NCI-H128 (cell line): ENCODE measurements around the gene UNC13D.
"Not testable (repeated sequence)": the region's sequence is repeated elsewhere in the genome, so short reads cannot be mapped to it uniquely, and the experiment has no call there.

Experiments
- DNase-seq: peaks from one replicate; lab custom pipeline; 2025; ENCODE audit not compliant: unreplicated experiment; lab: John Stamatoyannopoulos, UW

UNC13D gene

DNA sequence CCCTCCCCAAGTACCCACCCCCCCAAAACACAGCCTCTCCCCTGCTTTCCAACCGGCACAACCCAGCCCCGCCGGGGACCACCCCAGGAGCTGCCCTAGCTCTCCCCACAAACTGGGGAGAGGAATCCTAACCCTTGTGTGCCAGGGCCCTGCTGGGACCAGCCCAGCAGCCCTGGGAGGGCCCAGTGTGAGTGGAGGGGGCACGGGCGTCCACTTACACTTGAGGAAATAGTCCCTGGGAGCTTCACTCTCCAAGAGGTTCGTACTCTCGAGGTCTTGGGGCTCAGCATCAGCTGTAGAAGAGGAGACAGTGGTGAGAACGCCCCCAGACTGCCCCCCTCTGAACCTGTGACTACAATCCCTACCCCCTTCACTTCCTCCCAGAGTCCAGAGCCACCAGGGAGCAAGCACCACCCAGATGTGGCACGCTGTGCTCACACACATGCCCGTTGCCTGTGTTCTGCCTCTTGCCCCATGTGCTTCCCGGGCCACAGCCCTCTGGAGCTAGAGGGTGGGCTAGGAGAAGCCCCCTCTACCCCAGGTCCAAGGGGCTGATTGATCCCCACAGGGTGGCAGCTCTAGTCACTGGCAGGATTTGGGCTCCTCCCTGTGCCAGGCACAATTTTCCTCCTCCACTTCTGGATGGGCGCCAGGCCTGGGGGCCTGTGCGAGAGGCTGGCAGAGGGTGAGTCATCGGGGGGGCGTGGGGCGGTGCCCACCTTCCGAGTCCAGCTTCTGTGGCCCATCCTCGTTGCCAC, 31.2 kb upstream of the UNC13D start:
- no peak for DNase-seq

DNA sequence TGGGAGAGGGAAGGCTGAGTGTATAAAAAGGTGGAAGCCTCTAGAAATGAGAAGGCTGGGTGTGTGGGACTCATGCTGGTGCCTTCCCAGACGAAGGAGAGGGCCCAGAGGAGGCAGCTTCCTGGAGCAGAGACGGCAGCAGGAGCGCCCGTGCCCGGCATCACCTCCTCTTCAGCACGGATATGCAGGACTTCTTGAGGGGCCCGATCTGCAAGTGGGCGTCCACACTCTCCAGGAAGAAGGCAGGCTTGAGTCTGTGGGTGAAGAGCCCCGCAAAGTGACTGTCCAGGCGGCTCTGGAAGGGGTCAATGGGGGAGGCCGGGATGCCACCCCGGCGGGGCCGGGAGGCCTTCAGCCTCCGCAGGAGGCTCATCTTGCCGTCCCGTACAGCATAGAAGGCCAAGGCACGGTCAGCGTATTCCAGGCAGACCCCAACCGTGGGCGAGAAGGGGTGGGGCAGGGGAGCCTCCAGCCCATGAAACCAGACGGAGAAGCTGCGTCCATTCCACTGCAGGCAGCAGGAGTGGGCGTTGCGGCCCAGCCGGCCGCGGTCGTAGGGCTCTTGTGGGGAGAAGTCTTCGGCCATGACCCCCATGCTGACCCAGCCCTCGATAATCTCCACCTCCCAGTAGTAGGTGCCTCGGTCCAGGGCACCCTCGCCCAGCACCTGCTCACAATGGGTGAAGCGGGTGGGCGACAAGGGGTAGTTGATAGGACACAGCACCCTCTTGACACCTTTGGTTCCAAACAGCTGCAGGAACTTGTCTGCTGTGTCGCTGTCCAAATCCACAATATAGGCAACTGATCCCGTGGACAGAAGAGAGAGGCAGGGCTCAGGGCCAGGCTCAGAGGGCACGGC, 30.3 kb upstream of the UNC13D start:
- DNase-seq: no peak

DNA sequence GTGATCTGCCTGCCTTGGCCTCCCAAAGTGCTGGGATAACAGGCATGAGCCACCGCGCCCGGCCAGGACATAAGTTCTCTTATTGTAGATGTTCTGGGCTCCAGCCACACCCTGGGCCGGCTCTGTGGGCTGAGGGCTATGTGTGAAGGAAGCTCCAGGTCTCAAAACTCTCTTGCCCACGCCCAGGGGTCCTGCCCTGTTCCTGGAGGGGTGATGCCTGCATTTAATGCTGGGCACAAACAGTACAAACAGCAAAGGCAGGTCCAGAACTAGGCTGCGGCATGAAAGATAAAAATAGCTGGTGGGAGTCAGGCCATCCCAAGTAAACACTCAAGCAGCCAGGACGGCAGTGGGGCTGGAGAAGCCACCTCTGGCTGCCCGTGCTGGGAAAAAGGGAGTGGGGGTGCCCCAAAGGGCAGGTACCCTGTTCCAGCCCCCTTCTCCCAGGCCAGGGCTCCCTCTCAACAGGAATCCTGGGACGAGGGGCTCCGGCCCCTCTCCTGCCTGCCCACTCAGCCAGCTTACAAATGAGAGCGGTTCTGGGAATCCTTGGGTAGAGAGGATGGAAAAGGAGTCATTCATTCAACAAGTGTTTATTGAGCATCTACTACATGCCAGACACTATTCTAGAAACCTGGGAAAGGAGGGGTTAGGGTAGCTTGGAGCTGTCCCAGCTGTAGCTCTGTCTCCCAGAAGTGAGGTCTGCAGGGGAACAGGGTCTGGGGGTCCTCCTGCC, 29.6 kb upstream of the UNC13D start:
- DNase-seq: no peak

DNA sequence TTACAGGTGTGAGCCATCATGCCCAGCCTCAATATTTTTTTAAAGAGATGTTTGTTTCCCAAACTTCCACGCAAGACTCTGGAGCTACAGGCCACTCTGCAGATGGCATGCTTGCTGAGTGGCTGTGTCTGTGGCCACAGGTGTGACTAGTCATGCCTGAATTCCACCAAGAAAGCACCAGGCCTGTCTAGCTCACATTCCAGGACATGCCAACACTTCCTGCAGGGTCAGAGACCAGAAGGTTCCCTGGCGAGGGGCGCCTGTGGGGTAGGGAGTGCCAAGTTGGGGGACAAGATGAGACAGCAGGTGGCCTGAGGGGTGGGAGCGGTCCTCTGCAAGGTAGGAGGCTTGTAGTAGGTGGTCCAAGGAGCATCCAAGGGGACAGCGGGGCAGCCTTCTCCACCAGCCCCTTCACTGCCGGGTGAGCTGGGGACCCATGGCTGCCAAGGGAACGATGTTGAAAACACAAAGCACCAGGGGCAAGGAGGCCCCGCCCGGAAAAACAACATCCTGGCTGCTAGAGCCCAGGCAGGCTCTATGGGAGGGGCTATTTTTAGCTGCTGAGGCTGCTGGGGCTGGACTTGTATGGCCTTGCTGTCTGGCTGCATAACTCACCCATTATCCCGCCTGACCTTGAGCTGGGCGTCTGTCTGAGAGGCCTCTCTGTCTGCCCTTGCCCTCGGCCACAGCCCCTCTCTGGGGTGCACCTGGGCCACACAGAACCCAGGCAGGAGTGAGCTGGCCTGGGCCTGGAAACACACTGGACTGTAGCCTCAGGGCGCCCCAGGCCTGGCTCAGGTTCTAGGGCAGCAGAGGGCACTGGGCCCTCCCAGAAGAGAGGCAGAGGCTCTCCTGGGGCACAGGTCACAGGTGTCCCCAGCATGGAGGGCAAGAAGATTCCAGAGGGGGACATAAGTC, 28.5 kb upstream of the UNC13D start:
- no peak for DNase-seq

DNA sequence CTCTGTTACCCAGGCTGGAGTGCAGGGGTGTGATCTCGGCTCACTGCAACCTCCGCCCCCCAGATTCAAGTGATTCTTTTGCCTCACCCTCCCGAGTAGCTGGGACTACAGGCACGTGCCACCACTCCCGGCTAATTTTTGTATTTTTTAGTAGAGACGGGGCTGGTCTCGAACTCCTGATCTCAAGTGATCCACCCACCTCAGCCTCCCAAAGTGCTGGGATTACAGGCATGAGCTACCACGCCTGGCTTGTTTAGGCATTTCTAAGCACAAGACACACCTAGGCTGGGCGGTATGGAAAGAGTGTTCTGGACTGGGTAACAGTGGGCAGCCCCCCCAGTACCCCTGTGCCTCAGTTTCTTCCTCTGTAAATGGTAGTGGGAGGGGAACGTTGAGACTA, 26.0 kb upstream of the UNC13D start:
- DNase-seq: not testable (repeated sequence)

DNA sequence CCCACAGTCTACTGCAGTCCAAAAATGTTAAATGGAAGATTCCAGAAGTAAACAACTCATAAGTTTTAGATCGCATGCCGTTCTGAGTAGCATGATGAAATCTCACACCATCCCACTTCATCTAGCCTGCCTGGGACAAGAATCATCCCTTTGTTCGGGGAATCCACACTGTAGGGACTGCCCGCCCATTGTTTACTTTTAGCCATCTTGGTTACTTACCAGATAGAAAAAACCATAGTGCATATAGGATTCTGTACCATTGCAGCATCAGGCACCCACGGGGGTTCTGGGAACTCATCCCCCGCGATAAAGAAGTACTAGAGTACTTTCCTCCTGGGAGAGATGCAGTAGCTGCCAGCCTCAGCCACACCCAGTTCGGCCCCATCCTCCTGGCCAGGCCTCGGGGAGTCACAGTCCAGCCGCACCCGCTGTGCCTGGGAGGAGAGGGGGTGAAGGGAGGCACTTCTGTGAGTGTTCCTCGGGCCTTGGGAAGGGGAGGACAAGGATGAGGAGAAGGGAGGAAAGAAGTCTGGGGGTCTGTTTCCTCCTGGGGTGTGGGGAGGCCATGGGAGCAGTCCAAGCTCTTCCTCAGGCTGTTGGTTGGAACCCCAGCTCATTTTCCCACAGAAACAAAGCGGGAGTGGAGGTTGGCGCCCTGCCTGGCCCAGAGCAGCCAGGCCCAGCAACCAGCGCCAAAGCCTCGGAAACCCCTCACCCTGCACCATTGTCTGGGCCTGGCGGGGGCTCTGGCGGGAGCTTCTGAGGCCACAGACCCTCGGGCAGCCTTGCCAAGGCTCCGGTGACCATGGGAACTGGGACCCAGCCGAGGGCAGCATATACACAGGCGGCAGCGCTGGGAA, 25.3 kb upstream of the UNC13D start:
- no peak for DNase-seq

DNA sequence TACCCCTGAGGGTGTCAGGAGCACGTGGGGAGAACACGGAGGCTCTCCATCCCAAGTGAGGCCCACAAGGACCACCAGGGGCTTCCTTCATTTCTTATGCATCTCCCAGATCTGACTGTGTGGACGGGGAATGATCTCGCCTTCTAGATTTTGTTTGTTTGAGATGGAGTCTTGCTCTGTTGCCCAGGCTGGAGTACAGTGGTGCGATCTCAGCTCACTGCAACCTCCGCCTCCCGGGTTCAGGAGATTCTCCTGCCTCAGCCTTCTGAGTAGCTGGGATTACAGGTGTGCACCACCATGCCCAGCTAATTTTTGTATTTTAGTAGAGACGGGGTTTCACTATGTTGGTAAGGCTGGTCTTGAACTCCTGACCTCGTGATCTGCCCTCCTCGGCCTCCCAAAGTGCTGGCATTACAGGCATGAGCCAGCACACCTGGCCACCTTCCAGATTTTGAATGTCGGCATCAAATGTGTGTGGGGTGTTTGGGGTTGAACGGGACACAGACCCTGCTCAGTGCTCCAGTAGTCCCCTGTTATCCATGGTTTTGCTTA, 24.6 kb upstream of the UNC13D start:
- DNase-seq: not testable (repeated sequence)

DNA sequence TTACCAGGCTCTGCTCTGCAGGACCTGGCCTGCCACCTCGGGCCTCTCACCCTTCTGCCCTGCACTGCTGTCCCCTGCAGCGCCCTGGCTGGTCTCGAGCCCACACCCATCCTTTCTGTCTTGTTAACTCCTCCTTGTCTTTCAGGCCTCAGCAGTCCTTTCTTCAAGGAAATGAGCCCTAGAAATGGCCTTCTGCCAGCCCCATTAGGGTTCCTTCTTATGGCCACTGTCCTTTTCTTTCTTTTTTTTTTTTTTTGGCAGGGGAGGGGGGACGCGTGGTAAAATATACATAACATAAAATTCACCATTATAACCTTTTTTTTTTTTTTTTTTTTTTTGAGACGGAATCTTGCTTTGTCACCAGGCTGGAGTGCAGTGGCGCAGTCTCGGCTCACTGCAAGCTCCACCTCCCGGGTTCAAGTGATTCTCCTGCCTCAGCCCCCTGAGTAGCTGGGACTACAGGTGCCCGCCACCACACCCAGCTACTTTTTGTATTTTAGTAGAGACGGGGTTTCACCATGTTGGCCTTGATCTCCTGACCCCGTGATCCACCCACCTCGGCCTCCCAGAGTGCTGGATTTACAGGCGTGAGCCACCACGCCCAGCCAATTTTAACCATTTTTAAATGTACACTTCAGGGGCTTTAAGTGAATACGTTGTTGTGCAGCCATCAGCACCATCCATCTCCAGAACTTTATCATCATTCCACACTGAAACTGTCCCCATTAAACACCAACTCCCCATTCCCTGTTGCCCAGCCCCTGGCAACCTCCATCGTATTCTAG, 21.4 kb upstream of the UNC13D start:
- DNase-seq: not testable (repeated sequence)

DNA sequence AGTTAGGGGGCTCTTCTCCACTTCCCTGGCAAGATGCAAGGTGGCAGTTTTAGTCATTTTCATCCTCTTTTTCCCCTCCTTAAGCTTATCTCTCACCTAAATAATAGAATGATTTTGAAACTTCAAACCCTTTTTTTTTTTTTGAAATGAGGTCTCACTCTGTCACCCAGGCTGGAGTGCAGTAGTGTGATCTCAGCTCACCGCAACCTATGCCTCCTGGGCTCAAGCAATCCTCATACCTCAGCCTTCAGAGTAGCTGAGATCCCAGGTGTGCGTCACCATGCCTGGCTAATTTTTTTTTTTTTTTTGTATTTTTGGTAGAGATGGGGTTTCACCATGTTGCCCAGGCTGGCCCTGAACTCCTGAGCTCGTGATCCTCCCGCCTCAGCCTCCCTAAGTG, 20.7 kb upstream of the UNC13D start:
- DNase-seq: not testable (repeated sequence)

DNA sequence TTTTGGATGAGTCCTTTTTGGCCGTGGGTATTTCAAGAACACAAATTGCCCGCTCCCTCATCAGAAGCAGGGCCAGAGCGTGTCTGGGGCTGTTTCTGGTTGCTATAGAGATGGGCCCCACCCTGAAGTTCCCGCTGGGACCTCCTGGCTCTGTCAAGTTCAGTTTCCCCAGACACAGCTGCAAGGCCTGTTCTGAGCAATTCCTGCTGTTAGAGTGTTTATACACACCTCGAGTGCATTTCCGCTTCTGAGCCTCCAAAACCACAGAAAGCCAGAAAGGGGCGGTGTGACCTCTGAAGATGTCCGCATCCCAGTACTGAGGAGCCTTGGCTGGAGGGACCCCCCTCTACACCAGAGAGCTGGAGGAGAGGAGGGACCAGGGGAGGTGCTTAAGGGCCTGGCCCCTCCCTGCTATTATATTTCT, 20.3 kb upstream of the UNC13D start:
- no peak for DNase-seq

DNA sequence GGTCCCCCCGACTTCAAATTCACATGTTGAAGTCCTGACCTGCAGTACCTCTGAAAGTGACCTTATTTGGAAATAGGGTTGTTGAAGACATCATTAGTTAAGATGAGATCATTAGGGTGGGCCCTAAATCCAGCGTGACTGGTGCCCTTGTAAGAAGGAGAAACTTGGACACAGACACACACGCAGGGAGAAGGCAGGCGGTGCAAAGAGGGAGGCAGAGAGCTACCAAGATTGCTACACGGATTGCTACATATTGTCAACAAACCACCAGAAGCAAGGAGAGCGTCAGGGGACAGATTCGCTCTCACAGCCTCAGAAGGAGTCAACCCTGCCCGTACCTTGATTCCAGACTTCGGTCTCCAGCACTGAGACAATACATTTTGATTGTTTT, 17.7 kb upstream of the UNC13D start:
- no peak for DNase-seq

DNA sequence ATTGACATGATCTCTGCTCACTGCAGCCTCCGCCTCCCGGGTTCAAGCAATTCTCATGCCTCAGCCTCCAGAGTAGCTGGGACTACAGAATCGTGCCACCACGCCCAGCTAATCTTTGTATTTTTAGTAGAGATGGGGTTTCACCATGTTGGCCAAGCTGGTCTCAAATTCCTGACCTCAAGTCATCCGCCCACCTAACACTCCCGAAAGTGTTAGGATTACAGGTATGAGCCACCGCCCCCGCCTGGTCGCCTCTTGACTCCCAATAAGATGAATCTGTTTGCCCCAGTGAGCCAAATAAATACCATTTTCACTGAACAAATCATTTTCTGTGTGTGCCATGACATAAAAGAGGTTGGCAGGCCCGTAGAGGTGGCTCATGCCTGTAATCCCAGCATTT, 15.2 kb upstream of the UNC13D start:
- DNase-seq: not testable (repeated sequence)

DNA sequence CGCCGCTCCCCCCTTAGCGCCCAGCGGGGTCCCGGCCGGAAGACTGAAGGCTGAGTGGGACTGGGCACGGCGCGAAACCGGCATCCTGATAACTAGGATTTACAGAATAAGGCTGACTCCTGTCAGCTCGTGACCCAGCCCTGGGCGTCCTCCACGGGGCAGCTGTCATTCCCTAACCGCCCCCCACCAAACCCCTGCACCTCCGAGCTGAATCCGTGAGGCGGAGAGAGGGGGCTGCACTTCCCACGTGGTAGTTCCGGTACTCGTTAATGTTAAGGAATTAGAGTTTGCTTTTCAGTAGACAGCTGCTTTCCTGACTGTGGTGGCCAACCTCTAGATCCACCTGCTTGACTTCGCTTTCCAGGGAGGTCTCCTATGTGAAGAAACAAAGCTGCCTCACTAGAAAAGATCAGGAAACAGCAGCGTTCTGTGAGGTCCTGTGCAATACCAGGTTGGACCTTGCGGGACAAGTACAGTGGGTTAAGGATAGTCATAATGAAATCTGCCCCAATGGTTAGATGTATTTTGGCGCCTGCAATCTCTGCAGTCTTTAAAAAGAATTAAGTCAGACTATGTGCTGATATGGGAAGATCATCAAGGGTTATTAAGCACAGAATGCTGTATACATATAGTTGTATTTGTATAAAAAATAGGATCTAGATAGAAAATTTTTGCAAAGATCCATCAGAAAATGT, 12.0 kb upstream of the UNC13D start:
- no peak for DNase-seq

DNA sequence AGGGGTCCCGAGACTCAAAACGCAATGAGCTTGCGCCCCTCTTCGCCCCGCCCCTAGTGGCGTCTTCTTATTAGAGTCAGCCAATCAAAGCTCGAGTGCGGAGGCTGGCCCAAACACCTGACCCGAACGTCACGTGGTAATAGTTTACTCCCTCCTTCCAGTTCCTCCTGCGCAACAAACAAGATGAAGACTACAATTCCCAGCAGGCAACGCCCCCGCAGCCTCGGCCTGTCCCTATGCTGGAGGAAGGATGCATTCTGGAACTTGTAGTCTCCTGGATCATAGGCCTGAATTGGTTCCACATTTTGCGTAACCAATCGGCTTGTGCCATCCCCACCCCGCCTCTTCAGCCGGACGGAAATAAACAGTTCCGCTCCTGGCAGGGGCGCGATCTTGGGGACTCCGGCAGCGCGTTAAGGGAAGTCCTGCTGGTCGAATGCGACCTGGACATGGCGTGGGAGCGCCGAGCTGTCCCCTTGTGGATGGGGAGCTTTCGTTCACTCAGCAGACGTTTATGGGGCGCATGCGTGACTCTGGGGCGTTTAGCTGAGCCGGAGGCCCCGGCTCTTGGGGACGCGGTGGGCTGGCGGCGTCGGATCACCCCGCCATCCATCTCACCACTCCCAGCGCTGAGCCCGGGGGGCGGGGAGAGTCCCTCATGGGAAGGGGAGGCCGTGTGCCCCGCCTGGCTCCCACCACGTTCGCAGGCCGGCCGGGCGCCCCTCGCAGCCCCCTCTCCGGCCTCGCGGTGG, 11.3 kb upstream of the UNC13D start, which contains the start of gene WBP2:
Gene WBP2, minus strand, starts transcription at position 26 of the 752 bp plus-strand sequence. CDS start 38 bp downstream, outside the sequence.
- peak; percentile 97 for DNase-seq

DNA sequence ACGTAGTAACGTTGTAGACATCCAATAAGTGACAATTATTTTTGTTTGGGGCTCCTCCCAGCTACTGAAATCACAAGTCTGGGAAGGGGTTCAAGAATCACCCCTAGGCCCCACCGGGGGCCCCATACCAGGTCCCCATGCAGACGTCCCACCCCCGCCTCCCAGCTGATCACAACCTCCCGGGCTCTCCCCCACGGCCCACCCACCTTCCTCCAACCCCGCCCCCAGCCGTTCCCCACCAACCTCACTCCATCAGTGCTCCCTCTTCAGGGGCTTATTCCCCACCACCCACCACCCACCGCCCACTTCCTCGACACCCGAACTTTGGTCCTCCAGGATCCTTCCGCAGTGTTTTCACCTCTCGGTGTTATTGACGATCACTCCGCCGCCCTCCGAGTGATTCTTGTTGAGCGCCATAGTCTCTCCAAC, 10.7 kb upstream of the UNC13D start:
- DNase-seq: no peak

DNA sequence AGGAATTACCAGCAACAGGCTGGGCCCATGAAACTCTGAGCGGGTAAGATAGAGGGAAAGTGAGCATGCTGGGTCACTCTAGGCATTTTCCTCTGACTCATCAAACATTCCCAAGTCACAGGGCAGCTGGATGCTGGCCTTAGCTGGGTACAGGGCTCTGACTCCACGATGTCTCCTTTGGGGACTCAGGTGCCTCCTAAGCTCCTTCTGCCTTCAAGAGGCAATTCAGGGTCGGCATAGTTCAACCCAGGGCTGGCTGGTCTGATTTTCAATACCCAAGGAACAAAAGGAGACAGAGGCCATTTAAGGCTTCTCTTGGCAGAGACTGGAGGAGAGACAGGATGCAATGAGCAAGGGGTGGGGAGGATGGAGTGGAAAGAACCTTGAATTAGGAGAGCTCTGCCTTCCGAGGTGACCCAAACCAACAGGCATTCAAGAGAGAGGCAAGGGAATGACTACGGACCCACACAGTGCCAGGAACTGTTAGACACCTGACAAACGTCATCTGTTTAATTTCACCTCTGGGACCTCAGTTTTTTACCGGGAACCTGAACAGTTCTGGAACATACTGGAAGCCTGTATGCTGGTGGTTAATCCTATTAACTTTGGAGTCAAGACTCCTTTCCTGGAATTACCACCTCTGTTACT, 10.0 kb upstream of the UNC13D start:
- no peak for DNase-seq

DNA sequence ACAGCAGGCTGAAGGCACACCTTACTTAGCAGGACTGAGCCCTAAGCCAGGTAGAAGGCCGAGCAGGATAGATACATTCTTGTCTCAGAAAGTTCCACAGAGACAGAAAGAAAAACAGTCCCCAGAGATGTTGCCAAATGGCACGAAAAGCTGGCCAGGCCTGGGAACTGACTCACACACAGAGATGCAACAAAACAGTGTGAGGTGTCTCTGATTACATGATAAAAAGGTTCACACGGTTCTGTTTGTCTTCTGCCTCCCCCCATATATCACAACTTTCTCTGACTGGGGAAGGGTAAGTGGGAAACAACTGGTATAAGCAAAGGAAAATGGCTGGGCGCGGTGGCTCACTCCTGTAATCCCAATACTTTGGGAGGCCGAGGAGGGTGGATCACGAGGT, 9.2 kb upstream of the UNC13D start:
- DNase-seq: no peak
